OCI-LY7 (cell line): ENCODE data around the gene SH3RF3. TPM values are rescaled to one million over a fixed set of nuclear protein-coding genes. Genes with fewer than 3 reads are reported as not detected.

Source experiments
- BruUV-seq: library from RNA; stranded (reverse); fragments of 400-500 nt; replicated peaks from 2 replicates; lab custom pipeline; 2021; lab: Mats Ljungman, UMichigan
- CTCF ChIA-PET: fragments of 300-600 bp; sonication (Branson Sonifier 250); formaldehyde crosslinking; loops from one replicate; lab custom pipeline; 2022; ENCODE audit warnings: antibody characterized with exemption; ENCODE audit not compliant: unreplicated experiment; lab: Charles Lee
- POLR2A ChIA-PET: fragments of 300-600 bp; sonication (Branson Sonifier 250); formaldehyde crosslinking; loops from one replicate; lab custom pipeline; 2022; ENCODE audit warnings: antibody characterized with exemption; lab: Charles Lee
- DNase-seq: peaks from one replicate; pipeline ENCODE4 v3.0.0-alpha.2; 2015; ENCODE audit warnings: low spot score
- H2AFZ ChIP-seq: fragments of 200-600 bp; sonication (generic), shearing (Covaris generic); 2 replicates; pipeline ENCODE4 v1.6.1; 2014; ENCODE audit warnings: mild to moderate bottlenecking, antibody characterized with exemption, low read length, moderate library complexity
- H3K27ac ChIP-seq: fragments of 200-600 bp; sonication (generic); 2 replicates; pipeline ENCODE4 v1.5.1; 2014; ENCODE audit warnings: mixed run types, low read depth, mild to moderate bottlenecking, moderate library complexity, low read length, inconsistent platforms; ENCODE audit not compliant: poor library complexity, severe bottlenecking
- H3K36me3 ChIP-seq: fragments of 200-600 bp; sonication (generic); 2 replicates; pipeline ENCODE4 v1.6.1; 2014; ENCODE audit warnings: mild to moderate bottlenecking, antibody characterized with exemption, low read length, moderate library complexity, mixed read lengths; ENCODE audit not compliant: insufficient read depth
- H3K4me1 ChIP-seq: fragments of 200-600 bp; sonication (generic); 2 replicates; pipeline ENCODE4 v1.5.1; 2014; ENCODE audit warnings: mild to moderate bottlenecking, low read length; ENCODE audit not compliant: insufficient read depth, poor library complexity, severe bottlenecking
- H3K4me2 ChIP-seq: fragments of 200-600 bp; sonication (generic); 2 replicates; pipeline ENCODE4 v1.6.1; 2014; ENCODE audit warnings: mild to moderate bottlenecking, low read length
- H3K4me3 ChIP-seq: fragments of 200-600 bp; sonication (generic); 2 replicates; pipeline ENCODE4 v1.5.1; 2014; ENCODE audit warnings: mild to moderate bottlenecking, low read depth, low read length; ENCODE audit not compliant: poor library complexity, severe bottlenecking
- H3K79me2 ChIP-seq: fragments of 200-600 bp; sonication (generic); 2 replicates; pipeline ENCODE4 v1.6.1; 2016; ENCODE audit warnings: low read depth, mild to moderate bottlenecking, low read length, moderate library complexity, mixed read lengths; ENCODE audit not compliant: insufficient read depth
- H3K9me2 ChIP-seq: fragments of 200-600 bp; sonication (generic); 2 replicates; pipeline ENCODE4 v1.6.1; 2016; ENCODE audit warnings: mild to moderate bottlenecking, low read length, mixed read lengths; ENCODE audit not compliant: insufficient read depth
- H3K9me3 ChIP-seq: fragments of 200-600 bp; sonication (generic); 2 replicates; pipeline ENCODE4 v1.6.1; 2014; ENCODE audit warnings: mild to moderate bottlenecking, mixed run types, low read length, mixed read lengths
- H4K20me1 ChIP-seq: fragments of 200-600 bp; sonication (generic); 2 replicates; pipeline ENCODE4 v1.6.1; 2014; ENCODE audit warnings: mild to moderate bottlenecking, antibody characterized with exemption, low read length, moderate library complexity, mixed read lengths; ENCODE audit not compliant: insufficient read depth
- CTCF ChIP-seq: fragments of 200-600 bp; sonication (generic); conservative IDR thresholded peaks from 2 replicates; pipeline ENCODE4 v1.5.1; 2014; ENCODE audit warnings: mild to moderate bottlenecking, antibody characterized with exemption, low read length, moderate library complexity, mixed read lengths
- EZH2phosphoT487 ChIP-seq: fragments of 200-600 bp; sonication (generic); IDR thresholded peaks from 2 replicates; pipeline ENCODE4 v1.6.1; 2018; ENCODE audit warnings: low read depth, borderline replicate concordance, mild to moderate bottlenecking, mixed run types, antibody characterized with exemption, low read length, moderate library complexity, mixed read lengths
- intact Hi-C: fragments of 100-400 bp; cut with micrococcal nuclease; formaldehyde crosslinking; loops from one replicate; pipeline ENCODE4 v1.10.0; 2022; ENCODE audit not compliant: unreplicated experiment
- total RNA-seq, 2 experiments: library from RNA; depleted of rRNA in 1 of 2; stranded (reverse); fragments of >200 nt in 1 of 2; shearing (Covaris generic) in 1 of 2; gene quantifications; 2 replicates each; pipeline ENCODE4 v1.2.3, GENCODE V29; 2014 to 2022

SH3RF3 gene
- total RNA-seq, 2 experiments from 2014 or later, result not detected

- no TSS peak for BruUV-seq
- POLR2A ChIA-PET, result interaction anchor here (0.6 to 1.3 kb wide), 2 partner anchors 19 to 23 kb away, joined by 3 read pairs; no protein-coding TSS in a partner anchor
- Histone ChIP-seq H3K79me2 (no peaks in the 10 kb centered on the region), H3K9me2 (no peaks in the 10 kb centered on the region), H2AFZ (no peak overlapping the region), H3K27ac (no peak overlapping the region), H3K36me3 (no peaks in the 10 kb centered on the region), H3K4me2 (no peak overlapping the region), H3K4me1 (no peaks in the 10 kb centered on the region), H4K20me1 (no peaks in the 10 kb centered on the region), H3K9me3 (no peaks in the 10 kb centered on the region), H3K4me3 (no peak overlapping the region)
- no peak for TF ChIP-seq CTCF
- no peak for TF ChIP-seq EZH2phosphoT487
- intact Hi-C loops, result no loop called here
- DNase-seq, result no peak
- CTCF ChIA-PET, result no interaction called here
These were observed 258.9 kb downstream of the SH3RF3 start for GRCh38 chr2:109387778-109388469.

GRCh38 chr2:109391243-109391642, 262.2 kb downstream of the SH3RF3 start:
- intact Hi-C loops, result no loop called here
- H4K20me1 ChIP-seq, result no peaks in the 10 kb centered on the region
- H2AFZ ChIP-seq, result no peak overlapping the region
- no peaks in the 10 kb centered on the region for H3K4me1 ChIP-seq
- ChIA-PET POLR2A (no interaction called here), CTCF (no interaction called here)
- no peaks in the 10 kb centered on the region for H3K36me3 ChIP-seq
- DNase-seq, result no peak
- H3K9me3 ChIP-seq, result no peaks in the 10 kb centered on the region
- H3K4me3 ChIP-seq, result no peak overlapping the region
- H3K4me2 ChIP-seq, result no peak overlapping the region
- BruUV-seq, result no TSS peak
- no peak overlapping the region for H3K27ac ChIP-seq
- H3K79me2 ChIP-seq, result no peaks in the 10 kb centered on the region
- TF ChIP-seq CTCF (no peak), EZH2phosphoT487 (no peak)
- no peaks in the 10 kb centered on the region for H3K9me2 ChIP-seq

GRCh38 chr2:109392140-109392539, 263.1 kb downstream of the SH3RF3 start:
- H3K36me3 ChIP-seq, result no peaks in the 10 kb centered on the region
- no peak overlapping the region for H3K4me2 ChIP-seq
- no TSS peak for BruUV-seq
- ChIA-PET POLR2A (no interaction called here), CTCF (no interaction called here)
- intact Hi-C loops, result no loop called here
- H2AFZ ChIP-seq, result no peak overlapping the region
- H3K9me2 ChIP-seq, result no peaks in the 10 kb centered on the region
- H4K20me1 ChIP-seq, result no peaks in the 10 kb centered on the region
- H3K4me3 ChIP-seq, result no peak overlapping the region
- no peak for TF ChIP-seq CTCF
- no peak for TF ChIP-seq EZH2phosphoT487
- no peaks in the 10 kb centered on the region for H3K4me1 ChIP-seq
- H3K79me2 ChIP-seq, result no peaks in the 10 kb centered on the region
- DNase-seq, result no peak
- H3K9me3 ChIP-seq, result no peaks in the 10 kb centered on the region
- no peak overlapping the region for H3K27ac ChIP-seq
